KOPT-K1 (cell line): ENCODE results near the gene CDH4.

Source experiments
- H3K27ac ChIP-seq: fragments of 200-600 bp; sonication (generic); 2 replicates; pipeline ENCODE4 v1.5.1; 2016; ENCODE audit warnings: antibody characterized with exemption, mild to moderate bottlenecking, low read depth, low read length; ENCODE audit not compliant: poor library complexity, severe bottlenecking
- H3K36me3 ChIP-seq: fragments of 200-600 bp; sonication (generic); 2 replicates; pipeline ENCODE4 v1.5.1; 2017; ENCODE audit warnings: antibody characterized with exemption, mild to moderate bottlenecking, low read length, moderate library complexity; ENCODE audit not compliant: insufficient read depth
- H3K9me3 ChIP-seq: fragments of 200-600 bp; sonication (generic); 2 replicates; pipeline ENCODE4 v1.5.1; 2017; ENCODE audit warnings: antibody characterized with exemption, low read length, mild to moderate bottlenecking; ENCODE audit not compliant: insufficient read depth, poor library complexity, severe bottlenecking

The CDH4 gene

DNA sequence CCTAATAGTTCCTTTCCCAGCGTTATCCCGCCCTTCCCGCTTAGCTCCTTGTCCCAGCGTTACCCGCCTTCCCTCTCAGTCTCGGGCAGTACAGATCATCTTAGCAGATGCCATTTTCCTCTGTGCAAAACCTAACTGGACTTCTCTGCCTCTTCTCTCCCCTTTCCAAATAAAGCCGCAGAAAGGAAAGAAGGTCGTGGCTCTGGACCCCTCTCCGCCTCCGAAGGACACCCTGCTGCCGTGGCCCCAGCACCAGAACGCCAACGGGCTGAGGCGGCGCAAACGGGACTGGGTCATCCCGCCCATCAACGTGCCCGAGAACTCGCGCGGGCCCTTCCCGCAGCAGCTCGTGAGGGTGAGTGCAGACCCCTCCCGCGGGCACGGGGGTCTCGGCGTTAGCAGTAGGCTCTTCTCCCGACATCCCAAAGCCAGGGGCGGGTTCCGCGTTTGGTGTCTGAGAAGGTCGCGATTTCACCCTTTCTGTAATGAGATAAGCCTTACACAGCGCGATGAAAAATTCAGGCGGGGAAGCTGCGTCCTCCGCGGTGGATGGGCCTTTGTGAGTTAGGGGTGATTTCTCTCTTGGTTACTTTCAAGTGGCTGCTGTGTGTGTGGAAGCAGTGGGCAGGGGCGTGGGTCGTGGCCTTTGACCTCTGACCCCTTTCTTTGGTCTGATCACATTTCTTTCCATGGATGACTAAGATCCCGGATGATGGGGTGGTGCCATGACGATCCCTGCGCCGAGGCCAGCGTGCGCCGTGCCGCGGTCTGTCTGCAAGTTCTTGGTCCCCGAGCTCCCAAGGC is 521.0 kb downstream of the CDH4 start:
- Histone ChIP-seq H3K36me3 (no peaks in the 10 kb centered on the region), H3K27ac (no peak overlapping the region)

DNA sequence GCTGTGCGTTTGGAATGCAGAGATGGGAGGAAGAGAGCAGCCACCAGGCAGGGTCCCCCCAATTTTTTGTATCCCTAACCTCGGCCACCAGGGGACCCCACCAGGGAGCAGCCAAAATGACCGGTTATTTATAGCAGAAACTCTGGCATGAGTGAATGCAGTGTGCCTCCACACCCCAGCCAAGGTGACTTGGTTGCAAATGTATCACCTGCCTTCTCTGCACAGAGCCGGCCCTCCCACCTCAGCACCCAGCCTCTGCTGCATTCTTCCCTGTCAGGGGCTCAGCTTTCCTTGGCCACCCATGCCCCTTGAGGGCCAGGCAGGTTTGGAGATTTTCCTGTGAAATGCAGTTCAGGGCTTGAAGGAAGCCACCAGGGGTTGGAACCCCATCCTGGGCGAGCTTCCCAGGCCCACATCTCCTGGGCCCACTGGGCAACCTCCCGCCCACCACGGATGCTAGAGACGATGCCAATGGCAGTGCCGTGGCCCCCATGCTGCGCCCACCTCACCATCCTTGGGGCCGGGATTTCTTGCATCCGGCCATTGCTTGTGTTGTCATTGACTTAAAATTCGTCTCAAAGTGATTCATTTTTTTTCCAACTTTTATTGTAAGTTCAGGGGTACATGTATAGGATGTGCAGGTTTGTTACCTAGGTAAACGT is 522.0 kb downstream of the CDH4 start:
- no peaks in the 10 kb centered on the region for H3K9me3 ChIP-seq

More for the DNA sequence above, 521.0 kb downstream of the CDH4 start:
- no peaks in the 10 kb centered on the region for H3K9me3 ChIP-seq

DNA sequence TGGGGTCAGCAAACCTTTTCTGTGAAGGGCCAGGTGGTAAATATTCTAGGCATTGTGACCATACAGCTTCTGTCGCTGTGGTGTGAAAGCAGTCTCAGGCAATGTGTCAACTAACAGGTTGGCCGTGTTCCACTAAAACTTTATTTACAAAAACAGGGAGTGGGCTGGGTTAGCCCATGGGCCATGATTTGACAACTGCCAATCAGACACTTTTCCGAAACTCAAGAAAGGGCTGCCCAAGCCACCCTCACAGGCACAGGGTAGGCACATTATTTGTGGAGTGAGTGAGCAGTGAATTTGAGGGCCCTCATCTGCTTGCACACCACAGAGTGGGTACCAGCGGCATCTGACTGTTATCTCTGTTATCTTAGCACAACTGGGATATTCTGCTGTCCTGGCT is 523.4 kb downstream of the CDH4 start:
- Histone ChIP-seq H3K36me3 (no peaks in the 10 kb centered on the region), H3K27ac (no peak overlapping the region), H3K9me3 (no peaks in the 10 kb centered on the region)

More for the DNA sequence above, 522.0 kb downstream of the CDH4 start:
- Histone ChIP-seq H3K27ac (no peak overlapping the region), H3K36me3 (no peaks in the 10 kb centered on the region)

DNA sequence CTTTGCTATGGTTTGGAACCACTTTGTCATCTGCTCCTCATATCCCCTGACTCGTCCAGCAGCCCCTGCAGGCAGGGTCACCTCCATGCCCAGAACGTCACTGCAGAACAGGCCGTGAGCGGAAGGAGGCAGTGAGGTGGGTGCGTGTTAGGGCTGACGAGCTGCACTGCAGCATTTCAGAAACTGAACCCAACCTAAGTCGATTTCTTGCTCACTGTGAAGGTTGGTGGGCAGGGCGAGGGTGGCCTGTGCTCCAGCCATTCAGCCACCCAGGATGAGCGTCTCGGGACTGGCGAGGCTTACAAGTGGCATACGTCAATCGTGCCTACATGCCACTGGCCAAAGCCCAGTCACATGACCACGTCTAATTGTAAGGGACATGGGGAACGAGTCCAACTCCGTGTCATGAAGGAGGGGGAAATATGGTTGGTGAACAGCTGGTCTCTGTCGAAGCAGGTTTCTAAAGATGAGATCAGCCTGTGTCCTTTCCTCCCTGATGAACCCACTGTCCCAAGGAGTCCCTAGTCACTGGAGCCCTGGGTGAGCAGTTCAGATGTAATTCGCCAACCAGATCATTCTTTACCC is 524.5 kb downstream of the CDH4 start:
- Histone ChIP-seq H3K27ac (no peak overlapping the region), H3K9me3 (no peaks in the 10 kb centered on the region), H3K36me3 (no peaks in the 10 kb centered on the region)

DNA sequence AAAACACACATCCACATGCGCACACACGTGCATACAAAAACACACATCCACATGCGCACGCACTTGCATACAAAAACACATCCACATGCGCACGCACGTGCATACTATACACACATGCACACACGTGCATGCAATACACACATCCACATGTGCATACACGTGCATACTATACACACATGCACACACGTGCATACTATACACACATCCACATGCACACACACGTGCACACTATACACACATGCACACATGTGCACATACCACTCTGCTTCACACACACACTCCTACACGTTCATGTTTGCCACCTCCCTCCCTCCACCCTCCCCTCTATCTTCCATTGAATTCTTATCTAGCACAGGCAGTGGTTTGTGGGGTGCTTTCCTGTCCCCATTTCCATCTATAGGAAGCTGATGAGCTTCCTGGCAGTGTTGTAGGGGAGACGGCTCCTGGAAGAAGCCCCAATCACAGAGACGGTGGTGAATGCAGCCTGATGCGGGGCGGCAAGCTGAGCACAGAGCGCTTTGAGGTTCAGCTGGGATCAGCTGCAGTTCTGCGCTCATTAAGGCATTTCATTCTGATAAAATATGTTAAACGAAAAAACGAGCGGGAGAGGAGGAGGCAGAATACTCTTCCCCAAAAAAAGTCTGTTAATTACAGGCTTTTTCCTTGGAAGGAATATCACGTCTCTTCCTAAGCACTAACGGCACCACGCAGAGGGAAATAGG is 525.9 kb downstream of the CDH4 start:
- Histone ChIP-seq H3K9me3 (no peaks in the 10 kb centered on the region), H3K27ac (no peak overlapping the region), H3K36me3 (no peaks in the 10 kb centered on the region)

DNA sequence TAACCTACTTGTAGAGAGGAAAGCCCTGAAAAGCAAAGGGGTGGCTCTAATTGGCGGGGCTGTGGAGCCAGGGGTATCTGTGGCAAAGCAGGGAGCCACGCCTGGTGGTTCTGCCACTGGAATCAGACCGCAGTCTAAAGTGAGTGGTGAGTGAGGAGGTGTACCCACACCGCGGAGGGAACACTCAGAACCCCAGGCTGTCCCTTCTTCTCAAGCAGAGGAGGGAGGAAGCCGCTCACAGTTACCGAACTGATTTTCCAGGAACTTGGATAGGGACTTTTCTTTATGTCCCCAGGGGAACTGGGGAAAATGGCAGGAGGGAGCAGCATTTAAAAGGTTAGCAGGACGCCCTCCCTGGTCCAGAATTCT is 526.4 kb downstream of the CDH4 start:
- Histone ChIP-seq H3K36me3 (no peaks in the 10 kb centered on the region), H3K9me3 (no peaks in the 10 kb centered on the region), H3K27ac (no peak overlapping the region)

DNA sequence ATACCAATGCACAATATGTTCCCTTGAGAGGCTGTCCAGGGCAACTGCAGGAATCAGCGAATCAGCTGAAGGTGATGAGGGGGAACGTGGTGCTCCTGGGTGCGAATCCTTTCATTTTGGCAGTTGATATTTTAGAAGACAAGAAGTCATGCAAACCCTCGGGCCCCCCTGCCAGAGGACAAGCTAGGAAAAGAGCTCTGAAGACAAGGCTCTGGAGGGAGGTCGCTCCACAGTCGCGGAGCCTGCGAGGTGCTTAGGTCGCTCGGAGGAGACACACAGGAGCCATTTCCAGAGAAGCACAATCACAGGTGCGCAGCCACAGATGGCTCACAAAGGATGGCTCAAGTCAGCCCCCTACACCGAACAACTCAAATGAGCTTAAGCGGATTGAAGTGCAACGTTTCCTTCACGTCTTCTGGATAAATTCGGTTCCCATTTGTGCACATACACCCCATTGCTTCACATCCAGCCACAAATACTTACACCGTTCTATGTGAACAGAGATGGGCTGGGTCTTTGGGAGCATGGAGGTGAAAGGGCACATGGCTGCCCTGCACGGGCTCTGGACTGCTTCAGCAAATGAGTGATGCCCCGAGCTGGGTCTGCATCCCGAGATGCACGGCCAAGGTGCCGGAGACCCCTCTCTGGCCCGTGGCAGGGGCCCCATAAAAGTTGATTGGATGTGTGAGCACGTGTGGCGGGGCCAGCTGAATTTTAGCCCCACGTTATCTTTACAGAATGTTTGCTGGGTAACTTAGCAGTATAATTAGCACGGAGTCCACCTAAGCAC is 527.3 kb downstream of the CDH4 start:
- Histone ChIP-seq H3K36me3 (no peaks in the 10 kb centered on the region), H3K27ac (no peak overlapping the region)

DNA sequence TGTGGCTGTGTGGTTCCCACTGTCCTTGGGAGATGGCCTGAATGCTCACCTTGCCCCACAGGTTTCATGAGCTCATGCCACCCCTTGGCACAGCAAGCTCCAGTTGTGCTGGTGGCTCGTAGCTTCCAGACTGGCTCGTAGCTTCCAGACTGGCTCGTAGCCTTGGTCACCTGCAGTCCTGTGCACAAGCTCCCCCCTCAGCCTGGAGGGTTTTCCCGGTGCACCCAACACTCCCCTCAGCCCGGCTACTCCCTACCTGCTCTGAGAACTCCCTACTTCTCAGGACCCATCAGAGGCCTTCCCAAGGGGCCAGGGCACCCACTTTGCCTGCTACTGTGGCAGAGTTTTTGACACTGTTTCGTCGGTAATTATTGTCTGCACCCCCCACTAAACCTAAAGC is 528.0 kb downstream of the CDH4 start:
- H3K36me3 ChIP-seq = no peaks in the 10 kb centered on the region
- H3K9me3 ChIP-seq = no peaks in the 10 kb centered on the region
- H3K27ac ChIP-seq = no peak overlapping the region

More for the DNA sequence above, 527.3 kb downstream of the CDH4 start:
- H3K9me3 ChIP-seq = no peaks in the 10 kb centered on the region

DNA sequence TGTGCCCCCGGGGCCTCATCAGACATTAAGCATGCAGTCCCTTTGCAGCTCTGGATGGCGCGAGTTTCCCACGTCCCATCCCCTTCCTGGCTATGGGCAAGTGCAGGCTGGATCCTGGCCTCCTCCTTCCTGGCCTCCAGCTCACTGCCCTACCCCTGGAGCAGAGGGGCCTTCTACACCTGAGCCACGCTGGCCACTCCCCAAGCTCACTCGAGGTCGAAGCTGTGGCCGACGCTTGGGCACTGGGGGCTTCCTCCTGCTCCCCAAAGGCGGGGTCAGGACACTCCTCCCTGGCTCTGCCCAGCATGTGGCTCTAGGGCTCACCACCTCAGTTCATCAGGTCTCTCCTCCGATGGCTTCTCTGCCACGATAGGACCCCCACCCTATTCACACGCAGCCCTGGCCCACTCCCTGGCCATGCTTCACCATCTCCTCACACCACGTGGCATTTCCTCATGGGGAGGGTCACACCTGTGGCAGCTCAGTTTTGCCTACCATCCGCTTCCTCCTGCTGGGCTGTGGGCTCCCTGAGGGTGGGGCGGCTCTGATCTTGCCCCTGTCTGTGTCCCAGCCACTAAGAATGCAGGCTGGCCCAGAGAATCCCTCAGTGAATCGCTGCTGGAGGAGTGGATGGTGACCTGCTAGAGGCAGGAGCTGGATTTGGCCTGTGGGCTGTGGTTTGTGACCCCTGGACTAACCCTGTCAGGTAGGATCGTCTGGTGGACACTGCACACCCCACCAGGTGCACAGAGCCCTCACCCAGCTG is 532.9 kb downstream of the CDH4 start:
- H3K27ac ChIP-seq = no peak overlapping the region

DNA sequence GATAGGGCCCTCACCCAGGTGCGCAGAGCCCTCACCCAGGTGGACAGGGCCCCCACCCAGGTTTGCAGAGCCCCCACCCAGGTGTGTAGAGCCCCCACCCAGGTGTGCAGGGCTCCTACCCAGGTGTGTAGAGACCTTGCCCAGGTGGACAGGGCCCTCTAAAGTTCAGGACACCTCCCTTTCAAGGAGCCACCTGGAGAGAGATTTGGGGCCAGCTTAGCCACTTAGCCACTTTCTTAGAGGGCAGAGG is 533.4 kb downstream of the CDH4 start:
- no peaks in the 10 kb centered on the region for H3K9me3 ChIP-seq
- H3K27ac ChIP-seq = no peak overlapping the region
- H3K36me3 ChIP-seq = no peaks in the 10 kb centered on the region

More for the DNA sequence above, 532.9 kb downstream of the CDH4 start:
- H3K36me3 ChIP-seq = no peaks in the 10 kb centered on the region
- H3K9me3 ChIP-seq = no peaks in the 10 kb centered on the region

DNA sequence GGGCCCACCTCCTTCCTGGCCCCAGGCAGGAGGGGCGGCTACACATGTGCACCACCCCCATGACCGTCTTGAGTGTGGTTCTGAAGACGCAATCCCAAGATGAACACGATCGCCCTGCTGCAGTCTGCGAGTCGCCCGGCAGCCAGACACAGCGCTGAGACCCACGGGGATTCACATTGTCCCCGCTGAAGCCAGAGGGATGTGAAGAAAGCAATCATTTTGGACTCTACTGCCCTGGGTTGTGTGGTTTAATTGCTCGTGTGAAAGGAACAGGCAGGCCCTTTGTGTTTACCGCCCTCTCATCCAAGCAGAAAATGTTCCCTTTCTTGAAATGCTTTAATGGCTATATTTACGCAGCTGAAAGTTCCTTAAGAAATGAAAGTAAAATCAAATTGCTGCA is 534.2 kb downstream of the CDH4 start:
- no peak overlapping the region for H3K27ac ChIP-seq
- H3K36me3 ChIP-seq = no peaks in the 10 kb centered on the region
- H3K9me3 ChIP-seq = no peaks in the 10 kb centered on the region

DNA sequence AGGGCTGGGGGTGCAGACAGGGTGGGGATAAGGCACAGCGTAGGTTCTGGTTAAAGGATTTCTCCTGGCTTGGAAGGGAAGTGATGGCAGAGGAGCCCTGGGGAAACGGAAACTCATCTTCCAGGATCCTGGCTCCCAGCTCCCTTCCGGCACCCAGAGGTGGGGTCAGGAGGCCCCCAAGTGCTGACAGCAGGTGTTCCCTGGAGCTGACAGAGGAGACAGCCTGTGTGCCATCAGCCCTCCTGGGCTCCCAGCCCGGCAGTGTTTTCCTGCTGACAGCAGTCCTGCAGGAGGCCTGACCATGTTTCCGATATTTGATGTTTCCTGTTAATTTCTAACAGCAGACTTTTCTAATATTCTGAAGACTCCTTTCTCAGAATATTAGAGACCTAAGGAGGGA is 536.3 kb downstream of the CDH4 start:
- Histone ChIP-seq H3K36me3 (no peaks in the 10 kb centered on the region), H3K9me3 (no peaks in the 10 kb centered on the region), H3K27ac (no peak overlapping the region)

DNA sequence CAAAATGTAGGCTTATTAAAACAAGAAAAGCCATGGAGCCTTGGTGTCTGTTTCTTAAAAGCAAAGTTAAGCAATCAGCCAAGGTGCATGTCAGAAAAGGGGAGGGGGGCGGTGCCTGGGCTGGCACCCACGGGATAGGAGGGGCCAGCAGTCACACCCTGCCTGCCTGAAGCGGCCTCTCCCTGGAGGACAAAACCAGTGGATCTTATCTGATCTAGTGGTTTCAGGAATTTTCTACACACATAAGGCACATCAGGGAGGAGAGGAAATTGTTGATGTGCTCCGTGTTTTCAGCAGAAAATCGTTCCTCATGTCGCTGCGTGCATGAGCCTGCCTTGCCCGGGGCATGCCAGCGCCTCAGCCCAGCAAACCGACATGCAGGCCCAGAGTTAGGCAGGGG is 537.3 kb downstream of the CDH4 start:
- Histone ChIP-seq H3K36me3 (no peaks in the 10 kb centered on the region), H3K27ac (no peak overlapping the region)

DNA sequence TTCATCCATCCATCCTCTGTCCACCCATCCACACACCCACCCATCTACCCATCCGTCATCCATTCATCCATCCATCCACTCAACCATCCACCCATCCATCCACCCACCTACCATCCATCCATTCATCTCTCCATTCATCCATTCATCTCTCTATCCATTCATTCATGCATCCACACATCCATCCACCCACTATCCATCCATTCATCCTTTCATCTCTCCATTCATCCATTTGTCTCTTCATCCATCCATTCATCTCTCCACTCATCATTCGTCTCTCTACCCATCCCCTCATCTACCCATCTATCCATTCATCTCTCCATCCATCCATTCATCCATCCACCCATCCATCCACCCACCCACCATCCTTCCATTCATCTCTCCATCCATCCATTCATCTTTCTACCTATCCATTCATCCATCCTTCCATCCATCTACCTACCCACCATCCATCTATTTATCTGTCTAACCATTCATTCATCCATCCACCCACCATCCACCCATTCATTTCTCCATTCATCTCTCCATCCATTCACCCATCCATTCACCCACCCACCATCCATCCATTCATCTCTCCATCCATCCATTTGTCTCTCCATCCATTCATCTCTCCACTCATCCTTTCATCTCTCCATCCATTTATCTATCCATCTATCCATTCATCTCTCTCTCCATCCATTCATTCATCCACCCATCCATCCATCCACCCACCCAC is 538.2 kb downstream of the CDH4 start:
- no peaks in the 10 kb centered on the region for H3K36me3 ChIP-seq
- H3K27ac ChIP-seq = no peak overlapping the region
- H3K9me3 ChIP-seq = no peaks in the 10 kb centered on the region

More for the DNA sequence above, 537.3 kb downstream of the CDH4 start:
- H3K9me3 ChIP-seq = no peaks in the 10 kb centered on the region
